Astrocyte of the spinal cord (primary cell): Measurements from ENCODE around the gene GABBR2.

Experiments
- DNase-seq: peaks from one replicate; pipeline ENCODE4 v3.0.0; 2011; ENCODE audit warnings: low read depth, low spot score
- H3K4me3 ChIP-seq: 2 replicates; pipeline ENCODE4 v1.5.1; 2011; ENCODE audit warnings: low read depth, mild to moderate bottlenecking, low read length, moderate library complexity
- CTCF ChIP-seq: IDR thresholded peaks from 2 replicates; pipeline ENCODE4 v1.5.1; 2012; ENCODE audit warnings: low read depth, mild to moderate bottlenecking, low read length, inconsistent platforms
- in situ Hi-C: cut with HindIII; loops from 2 replicates; pipeline ENCODE4 v1.10.0; 2017; ENCODE audit warnings: low sequenced_read_pairs

The GABBR2 gene

GRCh38 chr9:98409719-98410118 lies 299.0 kb downstream of the GABBR2 start:
- TF ChIP-seq CTCF, result no peak
- no peak for DNase-seq
- in situ Hi-C loops, result no loop called here
- H3K4me3 ChIP-seq, result no peak overlapping the region

GRCh38 chr9:98406469-98406868 lies 302.3 kb downstream of the GABBR2 start:
- no peak overlapping the region for H3K4me3 ChIP-seq
- no peak for DNase-seq
- in situ Hi-C loops, result no loop called here
- no peak for TF ChIP-seq CTCF

GRCh38 chr9:98404237-98404636 lies 304.5 kb downstream of the GABBR2 start:
- no peak overlapping the region for H3K4me3 ChIP-seq
- no peak for TF ChIP-seq CTCF
- no peak for DNase-seq
- in situ Hi-C loops, result no loop called here

- TF ChIP-seq CTCF, result no peak
- no peak for DNase-seq
- in situ Hi-C loops, result no loop called here
- H3K4me3 ChIP-seq, result no peak overlapping the region
Observed at GRCh38 chr9:98403715-98404114, 305.0 kb downstream of the GABBR2 start.

GRCh38 chr9:98402019-98402840 lies 306.5 kb downstream of the GABBR2 start:
- TF ChIP-seq CTCF, result no peak
- H3K4me3 ChIP-seq, result no peak overlapping the region
- no peak for DNase-seq
- in situ Hi-C loops, result no loop called here

- TF ChIP-seq CTCF, result no peak
- in situ Hi-C loops, result no loop called here
- H3K4me3 ChIP-seq, result no peak overlapping the region
- no peak for DNase-seq
Observed at GRCh38 chr9:98401140-98402018, 307.4 kb downstream of the GABBR2 start.
